BE2C (cell line): ENCODE data around the gene SLC27A1.
A peak's percentile ranks its signal among the peaks of the same experiment; 100 is the strongest.
"Not testable (repeated sequence)": the region's sequence is repeated elsewhere in the genome, so short reads cannot be mapped to it uniquely, and the experiment has no call there.

Source experiments
- DNase-seq: peaks from one replicate; pipeline ENCODE4 v3.0.0-alpha.2; 2020
- H3K27me3 ChIP-seq: fragments of 250-450 bp; sonication (Bioruptor Pico); 2 replicates; pipeline ENCODE4 v1.5.1; 2020; ENCODE audit warnings: mild to moderate bottlenecking
- H3K36me3 ChIP-seq: fragments of 250-450 bp; sonication (Bioruptor Pico); 2 replicates; pipeline ENCODE4 v1.5.1; 2020; ENCODE audit warnings: mild to moderate bottlenecking
- H3K4me1 ChIP-seq: fragments of 250-450 bp; sonication (Bioruptor Pico); 2 replicates; pipeline ENCODE4 v1.5.1; 2020
- H3K4me3 ChIP-seq: 2 replicates; pipeline ENCODE4 v1.5.1; 2011; ENCODE audit warnings: low read depth, low read length
- H3K9me3 ChIP-seq: fragments of 250-450 bp; sonication (Bioruptor Pico); 2 replicates; pipeline ENCODE4 v1.5.1; 2020
- TF ChIP-seq, protein P1 (sequence below): IDR thresholded peaks from 2 replicates; pipeline ENCODE4 v1.5.1; 2012; ENCODE audit warnings: mild to moderate bottlenecking, low read depth, low read length

The SLC27A1 gene

GRCh38 chr19:17496337-17496997 is 26.1 kb downstream of the SLC27A1 start:
- Histone ChIP-seq H3K4me3 (no peak overlapping the region), H3K36me3 (no peaks in the 10 kb centered on the region), H3K9me3 (no peaks in the 10 kb centered on the region), H3K4me1 (no peaks in the 10 kb centered on the region), H3K27me3 (no peaks in the 10 kb centered on the region)
- peak; percentile 82 for DNase-seq
- TF ChIP-seq, protein P1, sequence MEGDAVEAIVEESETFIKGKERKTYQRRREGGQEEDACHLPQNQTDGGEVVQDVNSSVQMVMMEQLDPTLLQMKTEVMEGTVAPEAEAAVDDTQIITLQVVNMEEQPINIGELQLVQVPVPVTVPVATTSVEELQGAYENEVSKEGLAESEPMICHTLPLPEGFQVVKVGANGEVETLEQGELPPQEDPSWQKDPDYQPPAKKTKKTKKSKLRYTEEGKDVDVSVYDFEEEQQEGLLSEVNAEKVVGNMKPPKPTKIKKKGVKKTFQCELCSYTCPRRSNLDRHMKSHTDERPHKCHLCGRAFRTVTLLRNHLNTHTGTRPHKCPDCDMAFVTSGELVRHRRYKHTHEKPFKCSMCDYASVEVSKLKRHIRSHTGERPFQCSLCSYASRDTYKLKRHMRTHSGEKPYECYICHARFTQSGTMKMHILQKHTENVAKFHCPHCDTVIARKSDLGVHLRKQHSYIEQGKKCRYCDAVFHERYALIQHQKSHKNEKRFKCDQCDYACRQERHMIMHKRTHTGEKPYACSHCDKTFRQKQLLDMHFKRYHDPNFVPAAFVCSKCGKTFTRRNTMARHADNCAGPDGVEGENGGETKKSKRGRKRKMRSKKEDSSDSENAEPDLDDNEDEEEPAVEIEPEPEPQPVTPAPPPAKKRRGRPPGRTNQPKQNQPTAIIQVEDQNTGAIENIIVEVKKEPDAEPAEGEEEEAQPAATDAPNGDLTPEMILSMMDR: peak; percentile 88

DNA sequence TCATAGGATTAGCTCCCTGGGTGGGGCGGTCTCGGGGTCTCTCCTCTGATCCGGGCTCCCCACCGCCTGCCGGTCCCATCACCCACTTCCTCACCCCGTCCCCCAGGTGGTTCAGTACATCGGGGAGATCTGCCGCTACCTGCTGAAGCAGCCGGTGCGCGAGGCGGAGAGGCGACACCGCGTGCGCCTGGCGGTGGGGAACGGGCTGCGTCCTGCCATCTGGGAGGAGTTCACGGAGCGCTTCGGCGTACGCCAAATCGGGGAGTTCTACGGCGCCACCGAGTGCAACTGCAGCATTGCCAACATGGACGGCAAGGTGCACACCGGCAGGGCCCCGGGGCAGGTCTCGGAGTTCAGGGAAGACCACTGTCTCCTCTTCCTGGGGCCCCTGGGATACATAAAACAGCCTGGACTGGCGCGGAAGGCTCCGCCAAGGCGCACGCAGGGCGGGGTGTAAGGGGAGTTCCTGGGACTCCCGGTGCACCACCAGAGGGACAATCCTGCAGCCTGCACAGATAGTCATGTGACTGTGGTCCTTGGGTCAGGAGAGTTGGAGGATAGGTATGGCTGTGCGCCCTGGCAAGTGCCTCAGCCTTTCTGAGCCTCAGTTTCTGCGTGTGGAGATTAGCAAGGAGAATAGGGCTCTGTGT is 26.9 kb downstream of the SLC27A1 start:
- Histone ChIP-seq H3K36me3 (no peaks in the 10 kb centered on the region), H3K27me3 (no peaks in the 10 kb centered on the region), H3K9me3 (no peaks in the 10 kb centered on the region), H3K4me3 (no peak overlapping the region), H3K4me1 (no peaks in the 10 kb centered on the region)
- TF ChIP-seq, protein P1: no peak
- DNase-seq: no peak

GRCh38 chr19:17499025-17499424 is 28.7 kb downstream of the SLC27A1 start:
- H3K4me1 ChIP-seq, H3K4me3 ChIP-seq, H3K27me3 ChIP-seq, H3K36me3 ChIP-seq, H3K9me3 ChIP-seq: not testable (repeated sequence)
- DNase-seq: peak; percentile 36

GRCh38 chr19:17499648-17500446 is 29.5 kb downstream of the SLC27A1 start:
- H3K4me1 ChIP-seq: no peaks in the 10 kb centered on the region
- TF ChIP-seq, protein P1: no peak
- no peaks in the 10 kb centered on the region for H3K9me3 ChIP-seq
- no peaks in the 10 kb centered on the region for H3K36me3 ChIP-seq
- H3K27me3 ChIP-seq: no peaks in the 10 kb centered on the region
- H3K4me3 ChIP-seq: no peak overlapping the region
- DNase-seq: no peak

- DNase-seq: no peak
- Histone ChIP-seq H3K9me3 (no peaks in the 10 kb centered on the region), H3K36me3 (no peaks in the 10 kb centered on the region), H3K4me1 (no peaks in the 10 kb centered on the region), H3K4me3 (no peak overlapping the region), H3K27me3 (no peaks in the 10 kb centered on the region)
- TF ChIP-seq, protein P1: no peak
Measured at GRCh38 chr19:17500447-17501198, 30.3 kb downstream of the SLC27A1 start.

DNA sequence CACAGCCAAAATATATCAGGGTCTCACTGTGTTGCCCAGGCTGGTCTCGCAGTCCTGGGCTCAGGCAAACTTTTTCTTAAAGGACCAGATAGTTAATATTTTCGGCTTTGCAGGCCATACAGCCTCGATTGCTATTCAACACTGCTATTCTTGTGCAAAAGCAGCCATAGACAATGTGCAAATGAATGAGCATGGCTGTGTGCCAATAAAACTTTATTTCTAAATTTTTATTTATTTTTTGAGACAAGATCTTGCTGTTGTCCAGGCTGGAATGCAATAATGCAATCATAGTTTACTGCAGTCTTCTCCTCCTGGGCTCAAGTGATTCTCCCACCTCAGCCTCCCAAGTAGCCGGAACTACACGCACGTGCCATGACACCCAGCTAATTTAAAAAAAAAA is 32.9 kb downstream of the SLC27A1 start:
- Histone ChIP-seq H3K36me3 (no peaks in the 10 kb centered on the region), H3K4me3 (no peak overlapping the region), H3K27me3 (no peaks in the 10 kb centered on the region), H3K4me1 (no peaks in the 10 kb centered on the region), H3K9me3 (no peaks in the 10 kb centered on the region)
- no peak for DNase-seq
- TF ChIP-seq, protein P1: no peak
